Hepatocyte (in vitro differentiated cells): ENCODE results near the gene PKNOX2. TPM values are rescaled to one million over a fixed set of nuclear protein-coding genes. Genes with fewer than 3 reads are reported as not detected.

Source experiments
- DNase-seq: peaks from one replicate; pipeline ENCODE4 v3.0.0-alpha.2; 2016; ENCODE audit warnings: low spot score
- H2AFZ ChIP-seq: fragments of 200-600 bp; sonication (generic); 2 replicates; pipeline ENCODE4 v1.6.0; 2016; ENCODE audit warnings: antibody characterized with exemption, mild to moderate bottlenecking
- H3K27ac ChIP-seq: fragments of 200-600 bp; sonication (generic); 2 replicates; pipeline ENCODE4 v1.5.1; 2016; ENCODE audit warnings: mild to moderate bottlenecking
- H3K27me3 ChIP-seq: fragments of 200-600 bp; sonication (generic); 2 replicates; pipeline ENCODE4 v1.6.1; 2016
- H3K36me3 ChIP-seq: fragments of 200-600 bp; sonication (generic); replicated peaks from 2 replicates; pipeline ENCODE4 v1.5.1; 2016; ENCODE audit warnings: low read depth; ENCODE audit not compliant: insufficient read depth
- H3K4me1 ChIP-seq: fragments of 200-600 bp; sonication (generic); 2 replicates; pipeline ENCODE4 v1.5.1; 2016; ENCODE audit warnings: mild to moderate bottlenecking, moderate library complexity; ENCODE audit not compliant: insufficient read depth
- H3K4me2 ChIP-seq: fragments of 200-600 bp; sonication (generic); 2 replicates; pipeline ENCODE4 v1.6.0; 2016
- H3K4me3 ChIP-seq: fragments of 200-600 bp; sonication (generic); 2 replicates; pipeline ENCODE4 v1.5.1; 2016; ENCODE audit warnings: mild to moderate bottlenecking
- H3K79me2 ChIP-seq: fragments of 200-600 bp; sonication (generic); 2 replicates; pipeline ENCODE4 v1.6.0; 2017; ENCODE audit warnings: mild to moderate bottlenecking
- H3K9me2 ChIP-seq: fragments of 200-600 bp; sonication (generic); replicated peaks from 2 replicates; pipeline ENCODE4 v1.6.0; 2017; ENCODE audit warnings: mild to moderate bottlenecking; ENCODE audit not compliant: insufficient read depth
- H3K9me3 ChIP-seq: fragments of 200-600 bp; sonication (generic); 2 replicates; pipeline ENCODE4 v1.5.1; 2016; ENCODE audit warnings: low read depth, mild to moderate bottlenecking
- H4K20me1 ChIP-seq: fragments of 200-600 bp; sonication (generic); 2 replicates; pipeline ENCODE4 v1.6.0; 2016; ENCODE audit warnings: mild to moderate bottlenecking; ENCODE audit not compliant: insufficient read depth, poor library complexity, severe bottlenecking
- EZH2 ChIP-seq: fragments of 200-600 bp; sonication (generic); IDR thresholded peaks from 2 replicates; pipeline ENCODE4 v1.6.1; 2016; ENCODE audit warnings: antibody characterized with exemption, mild to moderate bottlenecking, borderline replicate concordance
- EZH2phosphoT487 ChIP-seq: fragments of 200-600 bp; sonication (generic); IDR thresholded peaks from one replicate; pipeline ENCODE4 v1.6.1; 2018; ENCODE audit warnings: antibody characterized with exemption, mild to moderate bottlenecking, low read depth, moderate library complexity; ENCODE audit not compliant: unreplicated experiment, severe bottlenecking
- WGBS: methylation state at CpG from one replicate; pipeline ENCODE4 v1.1.6; 2016; ENCODE audit warnings: low lambda C conversion rate; ENCODE audit errors: missing lambda C conversion rate; 5-methylcytosine and 5-hydroxymethylcytosine counted together
- polyA plus RNA-seq: library from polyadenylated mRNA; unstranded; fragments of >200 nt; fragmentation: Nextera tagmentation; extraction: Ambion mirVana; gene quantifications from 2 replicates; pipeline ENCODE4 v1.2.1, GENCODE V29; 2016
- total RNA-seq: library from RNA; depleted of rRNA; stranded (reverse); fragments of >200 nt; gene quantifications from 2 replicates; pipeline ENCODE4 v1.2.3, GENCODE V29; 2014
- TF ChIP-seq, protein P1 (sequence below): fragments of 200-600 bp; sonication (generic); IDR thresholded peaks from 2 replicates; pipeline ENCODE4 v1.5.1; 2016; ENCODE audit warnings: antibody characterized with exemption, mild to moderate bottlenecking; ENCODE audit not compliant: poor library complexity

The PKNOX2 gene
- total and polyA plus RNA-seq, 2 experiments from 2014 or later = 3.0 to 3.1 TPM

DNA sequence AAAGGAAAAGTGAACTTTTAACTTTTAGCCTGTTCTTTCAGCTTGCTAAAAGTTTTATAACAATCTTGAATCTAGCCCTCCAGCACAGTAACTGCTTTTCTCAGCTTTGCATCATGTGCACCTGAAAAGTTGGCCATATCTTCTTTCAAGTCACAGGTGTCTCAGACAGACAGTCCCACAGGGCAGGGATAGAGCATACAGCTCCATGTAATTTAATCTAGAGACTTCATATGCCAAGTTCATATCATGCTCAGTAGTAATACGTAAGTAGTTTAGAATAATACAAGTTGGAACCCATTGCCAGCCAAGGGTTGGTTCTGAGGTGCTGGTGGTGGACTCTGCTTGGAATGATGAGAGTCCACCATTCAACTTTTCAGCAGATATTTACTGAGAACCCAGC, 68.6 kb downstream of the PKNOX2 start:
- 97% methylated on average over 1 of the region's 1 CpG for WGBS
- DNase-seq = no peak
- Histone ChIP-seq H3K4me2 (no peak overlapping the region), H3K9me3 (no peaks in the 10 kb centered on the region), H2AFZ (no peak overlapping the region), H3K79me2 (no peaks in the 10 kb centered on the region), H3K36me3 (no peaks in the 10 kb centered on the region), H3K4me1 (no peaks in the 10 kb centered on the region), H4K20me1 (no peaks in the 10 kb centered on the region), H3K27me3 (no peaks in the 10 kb centered on the region), H3K27ac (no peak overlapping the region), H3K4me3 (no peak overlapping the region), H3K9me2 (no peaks in the 10 kb centered on the region)
- TF ChIP-seq, protein P1, sequence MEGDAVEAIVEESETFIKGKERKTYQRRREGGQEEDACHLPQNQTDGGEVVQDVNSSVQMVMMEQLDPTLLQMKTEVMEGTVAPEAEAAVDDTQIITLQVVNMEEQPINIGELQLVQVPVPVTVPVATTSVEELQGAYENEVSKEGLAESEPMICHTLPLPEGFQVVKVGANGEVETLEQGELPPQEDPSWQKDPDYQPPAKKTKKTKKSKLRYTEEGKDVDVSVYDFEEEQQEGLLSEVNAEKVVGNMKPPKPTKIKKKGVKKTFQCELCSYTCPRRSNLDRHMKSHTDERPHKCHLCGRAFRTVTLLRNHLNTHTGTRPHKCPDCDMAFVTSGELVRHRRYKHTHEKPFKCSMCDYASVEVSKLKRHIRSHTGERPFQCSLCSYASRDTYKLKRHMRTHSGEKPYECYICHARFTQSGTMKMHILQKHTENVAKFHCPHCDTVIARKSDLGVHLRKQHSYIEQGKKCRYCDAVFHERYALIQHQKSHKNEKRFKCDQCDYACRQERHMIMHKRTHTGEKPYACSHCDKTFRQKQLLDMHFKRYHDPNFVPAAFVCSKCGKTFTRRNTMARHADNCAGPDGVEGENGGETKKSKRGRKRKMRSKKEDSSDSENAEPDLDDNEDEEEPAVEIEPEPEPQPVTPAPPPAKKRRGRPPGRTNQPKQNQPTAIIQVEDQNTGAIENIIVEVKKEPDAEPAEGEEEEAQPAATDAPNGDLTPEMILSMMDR = no peak
- no peak for TF ChIP-seq EZH2
- TF ChIP-seq EZH2phosphoT487 = no peak

DNA sequence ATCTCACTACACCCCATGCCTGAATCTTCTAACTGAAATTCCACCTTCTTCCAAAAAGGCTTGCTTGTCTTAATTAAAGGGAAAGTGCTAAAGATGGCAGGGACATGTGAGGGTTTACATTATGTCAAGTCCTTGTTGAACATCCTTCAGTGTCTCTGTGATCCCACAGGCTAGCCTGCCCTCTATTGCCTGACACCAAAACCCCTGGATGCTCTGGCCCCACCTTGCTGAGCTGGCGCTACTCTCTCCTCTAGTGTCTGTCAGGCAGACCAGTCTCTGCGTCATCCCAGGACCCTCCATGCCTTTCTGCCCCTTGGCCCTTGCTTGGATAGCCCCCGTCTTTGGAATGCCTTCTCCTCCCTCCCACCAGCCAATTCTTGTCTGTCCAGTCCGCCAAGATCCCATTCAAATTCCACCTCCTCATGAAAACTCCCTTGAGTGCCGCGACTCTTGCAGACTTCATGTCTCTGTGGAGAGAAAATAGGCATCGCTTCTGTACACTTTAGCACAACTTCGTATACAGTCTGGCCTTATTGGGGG, 69.3 kb downstream of the PKNOX2 start:
- H2AFZ ChIP-seq = no peak overlapping the region
- no peaks in the 10 kb centered on the region for H3K4me1 ChIP-seq
- no peaks in the 10 kb centered on the region for H4K20me1 ChIP-seq
- no peaks in the 10 kb centered on the region for H3K79me2 ChIP-seq
- no peaks in the 10 kb centered on the region for H3K9me2 ChIP-seq
- TF ChIP-seq EZH2phosphoT487 (no peak), EZH2 (no peak)
- TF ChIP-seq, protein P1 = no peak
- 62% methylated on average over 8 of the region's 8 CpGs for WGBS
- H3K27me3 ChIP-seq = no peaks in the 10 kb centered on the region
- no peak overlapping the region for H3K4me3 ChIP-seq
- no peak overlapping the region for H3K27ac ChIP-seq
- H3K4me2 ChIP-seq = no peak overlapping the region
- H3K36me3 ChIP-seq = no peaks in the 10 kb centered on the region
- DNase-seq = no peak
- no peaks in the 10 kb centered on the region for H3K9me3 ChIP-seq

DNA sequence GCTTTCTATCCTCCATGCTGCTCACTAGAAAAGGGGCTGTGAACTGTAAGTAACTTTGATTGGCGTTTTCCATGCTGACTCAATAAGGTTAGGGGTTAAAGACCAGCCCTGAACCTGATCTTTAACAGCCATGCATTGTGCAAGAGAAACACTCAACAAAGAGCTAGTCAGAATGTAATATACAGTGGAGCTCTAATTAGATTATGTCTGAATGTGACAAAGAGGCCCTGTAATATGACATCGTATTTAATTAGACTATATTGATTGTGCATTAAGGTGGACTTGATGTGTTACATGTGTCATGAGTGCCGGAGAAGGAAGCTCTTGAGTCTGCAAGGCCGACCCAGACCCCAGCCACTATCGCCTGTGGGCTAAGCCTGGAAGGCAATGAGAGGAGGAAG, 70.5 kb downstream of the PKNOX2 start:
- H3K9me3 ChIP-seq = no peaks in the 10 kb centered on the region
- no peaks in the 10 kb centered on the region for H4K20me1 ChIP-seq
- no peaks in the 10 kb centered on the region for H3K36me3 ChIP-seq
- DNase-seq = no peak
- TF ChIP-seq EZH2phosphoT487 = no peak
- TF ChIP-seq EZH2 = no peak
- TF ChIP-seq, protein P1 = no peak
- H3K4me1 ChIP-seq = no peaks in the 10 kb centered on the region
- H3K27me3 ChIP-seq = no peaks in the 10 kb centered on the region
- WGBS = 82% methylated on average over 5 of the region's 5 CpGs
- no peak overlapping the region for H3K4me3 ChIP-seq
- H2AFZ ChIP-seq = no peak overlapping the region
- H3K9me2 ChIP-seq = no peaks in the 10 kb centered on the region
- H3K79me2 ChIP-seq = no peaks in the 10 kb centered on the region
- no peak overlapping the region for H3K27ac ChIP-seq
- H3K4me2 ChIP-seq = no peak overlapping the region
